ENCODE data around the gene FAM200B.
A peak's percentile ranks its signal among the peaks of the same experiment; 100 is the strongest.

FAM200B gene

GRCh38 chr4:15668566-15669435 lies 12.8 kb upstream of the FAM200B start:
- H3K27me3 ChIP-seq (ENCODE audit: insufficient read depth, low read length), result no peaks in the 10 kb centered on the region
- H3K36me3 ChIP-seq (ENCODE audit: insufficient read depth, low read length), result peaks cover 5% of the 10 kb centered on the region; the same call in 1 of the 2 replicates
- H3K4me1 ChIP-seq (ENCODE audit: insufficient read depth, low read length, severe bottlenecking), result peaks cover 22% of the 10 kb centered on the region
- peak overlapping the region; percentile 3 for H3K27ac ChIP-seq (ENCODE audit: low read depth, low read length, poor library complexity, severe bottlenecking)
- H4K20me1 ChIP-seq (ENCODE audit: insufficient read depth, low read length), result no peaks in the 10 kb centered on the region
- no peaks in the 10 kb centered on the region for H3K9me3 ChIP-seq (ENCODE audit: low read length)
- TF ChIP-seq EZH2 (IDR thresholded peaks at IDR 0.05; ENCODE audit: borderline replicate concordance, low read length), result no peak
- TF ChIP-seq CTCF (IDR thresholded peaks at IDR 0.05; ENCODE audit: low read length), result no peak
- H3K9ac ChIP-seq (ENCODE audit: low read length), result no peak overlapping the region
- H3K4me2 ChIP-seq (ENCODE audit: low read length), result no peak overlapping the region
- no peaks in the 10 kb centered on the region for H3F3A ChIP-seq (ENCODE audit: insufficient read depth, low read length)
- no peaks in the 10 kb centered on the region for H3K9me2 ChIP-seq (ENCODE audit: low read depth, low read length)
- no peak overlapping the region for H3K4me3 ChIP-seq (ENCODE audit: low read depth, low read length, poor library complexity, severe bottlenecking)
- peaks cover 4% of the 10 kb centered on the region for H3K79me2 ChIP-seq (ENCODE audit: insufficient read depth, low read length)
- H2AFZ ChIP-seq (ENCODE audit: low read length), result no peak overlapping the region

- no peak overlapping the region for H2AFZ ChIP-seq (ENCODE audit: low read length)
- H3K4me3 ChIP-seq (ENCODE audit: low read depth, low read length, poor library complexity, severe bottlenecking), result no peak overlapping the region
- H3K27ac ChIP-seq (ENCODE audit: low read depth, low read length, poor library complexity, severe bottlenecking), result peak overlapping the region; percentile 46
- no peaks in the 10 kb centered on the region for H3F3A ChIP-seq (ENCODE audit: insufficient read depth, low read length)
- peak overlapping the region; percentile 20; the same call in 1 of the 2 replicates for H3K4me2 ChIP-seq (ENCODE audit: low read length)
- no peaks in the 10 kb centered on the region for H3K27me3 ChIP-seq (ENCODE audit: insufficient read depth, low read length)
- no peak for TF ChIP-seq EZH2 (IDR thresholded peaks at IDR 0.05; ENCODE audit: borderline replicate concordance, low read length)
- TF ChIP-seq CTCF (IDR thresholded peaks at IDR 0.05; ENCODE audit: low read length), result no peak
- no peaks in the 10 kb centered on the region for H3K9me2 ChIP-seq (ENCODE audit: low read depth, low read length)
- no peak overlapping the region for H3K9ac ChIP-seq (ENCODE audit: low read length)
- peaks cover 5% of the 10 kb centered on the region; the same call in 1 of the 2 replicates for H3K36me3 ChIP-seq (ENCODE audit: insufficient read depth, low read length)
- H3K79me2 ChIP-seq (ENCODE audit: insufficient read depth, low read length), result peaks cover 11% of the 10 kb centered on the region
- peaks cover 30% of the 10 kb centered on the region for H3K4me1 ChIP-seq (ENCODE audit: insufficient read depth, low read length, severe bottlenecking)
- no peaks in the 10 kb centered on the region for H3K9me3 ChIP-seq (ENCODE audit: low read length)
- H4K20me1 ChIP-seq (ENCODE audit: insufficient read depth, low read length), result no peaks in the 10 kb centered on the region
Measured at GRCh38 chr4:15670576-15670975, 11.1 kb upstream of the FAM200B start.

GRCh38 chr4:15672101-15672500 lies 9.5 kb upstream of the FAM200B start:
- H4K20me1 ChIP-seq (ENCODE audit: insufficient read depth, low read length), result no peaks in the 10 kb centered on the region
- no peaks in the 10 kb centered on the region for H3F3A ChIP-seq (ENCODE audit: insufficient read depth, low read length)
- no peaks in the 10 kb centered on the region; the same call in 1 of the 2 replicates for H3K36me3 ChIP-seq (ENCODE audit: insufficient read depth, low read length)
- no peak overlapping the region for H2AFZ ChIP-seq (ENCODE audit: low read length)
- no peak overlapping the region for H3K4me3 ChIP-seq (ENCODE audit: low read depth, low read length, poor library complexity, severe bottlenecking)
- no peaks in the 10 kb centered on the region for H3K9me3 ChIP-seq (ENCODE audit: low read length)
- no peak overlapping the region for H3K9ac ChIP-seq (ENCODE audit: low read length)
- peaks cover 11% of the 10 kb centered on the region for H3K79me2 ChIP-seq (ENCODE audit: insufficient read depth, low read length)
- H3K27me3 ChIP-seq (ENCODE audit: insufficient read depth, low read length), result no peaks in the 10 kb centered on the region
- no peak overlapping the region for H3K4me2 ChIP-seq (ENCODE audit: low read length)
- no peak overlapping the region for H3K27ac ChIP-seq (ENCODE audit: low read depth, low read length, poor library complexity, severe bottlenecking)
- TF ChIP-seq CTCF (IDR thresholded peaks at IDR 0.05; ENCODE audit: low read length) (no peak), EZH2 (IDR thresholded peaks at IDR 0.05; ENCODE audit: borderline replicate concordance, low read length) (no peak)
- no peaks in the 10 kb centered on the region for H3K9me2 ChIP-seq (ENCODE audit: low read depth, low read length)
- peaks cover 33% of the 10 kb centered on the region for H3K4me1 ChIP-seq (ENCODE audit: insufficient read depth, low read length, severe bottlenecking)

Data from OCI-LY1 (cell line).